GM19238 (cell line): Measurements from ENCODE around the gene TGFBI.

Experiments used
- DNase-seq: peaks from one replicate; pipeline ENCODE4 v3.0.0; 2011; ENCODE audit warnings: low spot score; ENCODE audit not compliant: insufficient read length

TGFBI gene

GRCh38 chr5:136001466-136001981 lies 27.3 kb upstream of the TGFBI start:
- DNase-seq, result no peak

- DNase-seq, result no peak
These were observed 24.4 kb upstream of the TGFBI start for GRCh38 chr5:136004436-136004835.

GRCh38 chr5:136005476-136005875 lies 23.3 kb upstream of the TGFBI start:
- DNase-seq, result no peak

- no peak for DNase-seq
These were observed 22.6 kb upstream of the TGFBI start for GRCh38 chr5:136006164-136006563.

GRCh38 chr5:136006761-136007251 lies 22.0 kb upstream of the TGFBI start:
- DNase-seq, result no peak

GRCh38 chr5:136007271-136007670 lies 21.5 kb upstream of the TGFBI start:
- no peak for DNase-seq

- no peak for DNase-seq
These were observed 17.3 kb upstream of the TGFBI start for GRCh38 chr5:136011414-136012001.

- no peak for DNase-seq
These were observed 16.6 kb upstream of the TGFBI start for GRCh38 chr5:136012041-136012804.

GRCh38 chr5:136013559-136013958 lies 15.2 kb upstream of the TGFBI start:
- DNase-seq, result no peak

GRCh38 chr5:136014049-136015002 lies 14.5 kb upstream of the TGFBI start:
- DNase-seq, result no peak

- DNase-seq, result no peak
These were observed 13.8 kb upstream of the TGFBI start for GRCh38 chr5:136015003-136015375.

- DNase-seq, result no peak
These were observed 12.7 kb upstream of the TGFBI start for GRCh38 chr5:136015966-136016650.

GRCh38 chr5:136016945-136017530 lies 11.8 kb upstream of the TGFBI start:
- DNase-seq, result no peak

GRCh38 chr5:136018814-136019783 lies 9.7 kb upstream of the TGFBI start:
- DNase-seq, result no peak

GRCh38 chr5:136020001-136020382 lies 8.8 kb upstream of the TGFBI start:
- no peak for DNase-seq

- DNase-seq, result no peak
These were observed 8.3 kb upstream of the TGFBI start for GRCh38 chr5:136020383-136021015.

GRCh38 chr5:136021016-136021405 lies 7.8 kb upstream of the TGFBI start:
- no peak for DNase-seq

- no peak for DNase-seq
These were observed 5.8 kb upstream of the TGFBI start for GRCh38 chr5:136022965-136023364.

GRCh38 chr5:136023958-136024541 lies 4.7 kb upstream of the TGFBI start:
- no peak for DNase-seq
